Measurements from ENCODE around the gene HEMGN. TPM values are rescaled to one million over a fixed set of nuclear protein-coding genes. Genes with fewer than 3 reads are reported as not detected.

HEMGN gene
- total and polyA plus RNA-seq, 2 of the 4 experiments (the other 2 are of a cell fraction), result not detected

- Histone ChIP-seq H3K9me1 (ENCODE audit: insufficient read depth, low read length) (no peaks in the 10 kb centered on the region), H3K27me3 (ENCODE audit: control insufficient read depth, insufficient read depth, low read length) (peaks cover 58% of the 10 kb centered on the region), H3K56ac (ENCODE audit: extremely low read depth, insufficient read depth, low read length) (no peak overlapping the region), H4K91ac (ENCODE audit: insufficient read depth, low read depth, low read length) (no peak overlapping the region), H3K4me2 (ENCODE audit: low read depth, low read length) (no peak overlapping the region), H2BK20ac (ENCODE audit: low read depth, low read length) (no peak overlapping the region), H3K23ac (ENCODE audit: low read depth, low read length) (no peak overlapping the region), H2AFZ (replicated peaks; ENCODE audit: low read length, poor library complexity) (no peak overlapping the region), H4K5ac (ENCODE audit: low read depth, low read length) (no peak overlapping the region), H3K36me3 (ENCODE audit: control insufficient read depth, insufficient read depth, low read length) (no peaks in the 10 kb centered on the region), H2BK5ac (ENCODE audit: low read depth, low read length, poor library complexity, severe bottlenecking) (no peak overlapping the region), H3K79me1 (ENCODE audit: low read depth in 1 of 2, low read length in 2 of 2) (no peaks in the 10 kb centered on the region), H3K9ac (ENCODE audit: low read depth, low read length) (no peak overlapping the region), H3K14ac (replicated peaks; ENCODE audit: low read depth, low read length) (no peak overlapping the region), H3K18ac (ENCODE audit: low read depth, low read length) (no peak overlapping the region), H4K8ac (ENCODE audit: low read depth in 2 of 2, low read length in 2 of 2) (no peak overlapping the region), H2AK9ac (replicated peaks; ENCODE audit: low read depth, low read length, poor library complexity) (no peak overlapping the region), H4K20me1 (ENCODE audit: insufficient read depth, low read length) (no peaks in the 10 kb centered on the region), H3K4ac (ENCODE audit: low read depth, low read length) (no peak overlapping the region), H3K4me3 (ENCODE audit: insufficient read depth, low read depth, low read length) (no peak overlapping the region), H2BK15ac (ENCODE audit: low read depth, low read length) (no peak overlapping the region), H2AK5ac (ENCODE audit: low read depth, low read length) (no peak overlapping the region), H2BK120ac (ENCODE audit: low read depth, low read length) (no peak overlapping the region), H3K4me1 (ENCODE audit: control insufficient read depth, insufficient read depth, low read length) (no peaks in the 10 kb centered on the region), H3K27ac (ENCODE audit: insufficient read depth, low read length) (no peak overlapping the region), H3K9me3 (ENCODE audit: control insufficient read depth, insufficient read depth, low read length) (no peaks in the 10 kb centered on the region)
- in situ Hi-C loops (cut with MboI; ENCODE audit: low sequenced_read_pairs) (no loop called here), intact Hi-C loops (cut with micrococcal nuclease) (loop anchor here (5.0 kb wide), 1 partner anchor 35 kb away; no protein-coding TSS in a partner anchor), dilution Hi-C loops (cut with HindIII; ENCODE audit: low sequenced_read_pairs, unreplicated experiment) (no loop called here)
- DNase-seq (no peak), ATAC-seq (ENCODE audit: low read depth) (no peak)
- ChIA-PET POLR2A (ENCODE audit: unreplicated experiment) (interaction anchor here (0.6 kb wide), 1 partner anchor 16 kb away, joined by 6 read pairs; no protein-coding TSS in a partner anchor), CTCF (no interaction called here)
- TF ChIP-seq RFX5 (IDR thresholded peaks at IDR 0.05; ENCODE audit: low read depth, low read length), result no peak
- no peak for TF ChIP-seq RCOR1 (IDR thresholded peaks at IDR 0.05; ENCODE audit: insufficient replicate concordance, low read length)
- TF ChIP-seq, protein P1, sequence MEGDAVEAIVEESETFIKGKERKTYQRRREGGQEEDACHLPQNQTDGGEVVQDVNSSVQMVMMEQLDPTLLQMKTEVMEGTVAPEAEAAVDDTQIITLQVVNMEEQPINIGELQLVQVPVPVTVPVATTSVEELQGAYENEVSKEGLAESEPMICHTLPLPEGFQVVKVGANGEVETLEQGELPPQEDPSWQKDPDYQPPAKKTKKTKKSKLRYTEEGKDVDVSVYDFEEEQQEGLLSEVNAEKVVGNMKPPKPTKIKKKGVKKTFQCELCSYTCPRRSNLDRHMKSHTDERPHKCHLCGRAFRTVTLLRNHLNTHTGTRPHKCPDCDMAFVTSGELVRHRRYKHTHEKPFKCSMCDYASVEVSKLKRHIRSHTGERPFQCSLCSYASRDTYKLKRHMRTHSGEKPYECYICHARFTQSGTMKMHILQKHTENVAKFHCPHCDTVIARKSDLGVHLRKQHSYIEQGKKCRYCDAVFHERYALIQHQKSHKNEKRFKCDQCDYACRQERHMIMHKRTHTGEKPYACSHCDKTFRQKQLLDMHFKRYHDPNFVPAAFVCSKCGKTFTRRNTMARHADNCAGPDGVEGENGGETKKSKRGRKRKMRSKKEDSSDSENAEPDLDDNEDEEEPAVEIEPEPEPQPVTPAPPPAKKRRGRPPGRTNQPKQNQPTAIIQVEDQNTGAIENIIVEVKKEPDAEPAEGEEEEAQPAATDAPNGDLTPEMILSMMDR (conservative IDR thresholded peaks at IDR 0.05; ENCODE audit: low read depth, low read length), result no peak
- TF ChIP-seq USF2 (IDR thresholded peaks at IDR 0.05; ENCODE audit: low read depth, low read length), result no peak
- TF ChIP-seq NFE2L2 (IDR thresholded peaks at IDR 0.05; ENCODE audit: low read depth, low read length), result no peak
- no peak for TF ChIP-seq CHD1 (IDR thresholded peaks at IDR 0.05; ENCODE audit: low read depth, low read length)
- no peak for TF ChIP-seq FOS (IDR thresholded peaks at IDR 0.05; ENCODE audit: low read depth, low read length)
- TF ChIP-seq MAZ (IDR thresholded peaks at IDR 0.05; ENCODE audit: borderline replicate concordance, low read depth, low read length), result no peak
- BruUV-seq (replicated peaks), result no TSS peak
Observed at GRCh38 chr9:97936998-97937397, 974 bp downstream of the HEMGN start.
